LoVo (cell line): ENCODE measurements around the gene SLC6A8.

Source experiments
- DNase-seq: peaks from one replicate; pipeline ENCODE4 v3.0.0-alpha.2; 2016; ENCODE audit warnings: low spot score

Gene SLC6A8

DNA sequence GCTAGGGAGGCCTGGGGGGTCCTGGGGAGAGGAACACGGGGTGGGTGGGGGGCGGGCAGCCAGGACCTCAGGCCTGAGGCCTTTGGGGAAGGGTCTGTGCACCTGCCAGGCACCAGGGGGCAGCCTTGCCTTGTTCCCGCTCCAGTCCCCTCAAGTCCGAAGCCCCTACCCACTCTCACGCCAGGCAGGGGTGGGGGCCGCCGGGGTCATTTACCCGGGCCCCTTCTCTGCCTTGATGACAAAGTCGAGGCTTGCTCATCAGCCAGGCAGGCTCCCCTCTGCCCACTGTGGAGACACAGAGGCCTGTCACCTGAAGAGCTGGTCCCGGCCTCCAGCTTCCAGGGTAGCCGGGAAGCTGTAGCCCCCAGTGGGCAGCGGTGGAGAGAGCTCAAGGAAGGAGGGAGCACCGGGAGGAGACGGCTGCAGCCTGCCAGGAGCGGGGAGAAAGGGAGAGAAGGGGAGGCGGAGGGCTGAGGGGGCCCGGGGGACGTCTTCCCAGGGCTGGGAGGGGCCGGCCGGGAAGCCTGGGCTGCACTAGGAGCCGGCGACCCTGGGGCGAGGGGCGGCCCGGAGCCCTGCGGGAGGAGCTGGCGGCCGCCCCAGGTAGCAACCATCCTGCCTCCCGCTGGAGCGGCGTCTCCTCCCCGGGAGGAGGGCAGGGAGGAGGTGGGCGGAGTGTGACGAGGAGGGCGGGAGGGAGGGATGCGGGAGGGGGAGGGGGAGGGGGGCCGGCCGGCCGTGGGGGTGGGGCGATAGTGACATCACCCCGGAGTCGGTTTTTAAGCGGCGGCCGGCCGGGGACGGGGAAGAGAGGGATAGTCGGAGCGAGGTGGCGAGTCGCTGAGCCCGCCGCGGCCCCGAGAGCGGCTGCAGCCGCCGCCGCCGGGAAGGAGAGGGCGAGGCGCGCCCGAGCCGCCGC is at the start of gene SLC6A8:
SLC6A8 (plus strand) TSS at position 806 of the 919 bp plus-strand sequence. CDS start 649 bp downstream, outside the sequence.
- peak; percentile 64 for DNase-seq

DNA sequence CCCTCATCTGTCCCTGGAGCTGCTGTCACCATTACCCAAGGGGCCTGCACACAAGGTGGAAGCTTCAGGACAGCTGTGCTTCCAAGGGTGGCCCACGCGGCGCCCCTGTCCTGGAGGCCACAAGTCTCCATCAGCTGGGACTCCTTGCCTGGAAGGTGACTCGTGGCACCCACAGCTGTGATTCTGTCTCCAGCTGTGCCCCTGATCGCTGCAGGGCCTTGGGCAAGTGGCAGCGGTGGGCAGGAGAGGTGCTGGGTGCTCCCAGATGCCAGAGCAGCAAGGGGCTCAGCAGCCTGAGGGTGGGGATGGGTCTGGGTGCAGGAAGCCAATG is 49.7 kb upstream of the SLC6A8 start:
- no peak for DNase-seq

DNA sequence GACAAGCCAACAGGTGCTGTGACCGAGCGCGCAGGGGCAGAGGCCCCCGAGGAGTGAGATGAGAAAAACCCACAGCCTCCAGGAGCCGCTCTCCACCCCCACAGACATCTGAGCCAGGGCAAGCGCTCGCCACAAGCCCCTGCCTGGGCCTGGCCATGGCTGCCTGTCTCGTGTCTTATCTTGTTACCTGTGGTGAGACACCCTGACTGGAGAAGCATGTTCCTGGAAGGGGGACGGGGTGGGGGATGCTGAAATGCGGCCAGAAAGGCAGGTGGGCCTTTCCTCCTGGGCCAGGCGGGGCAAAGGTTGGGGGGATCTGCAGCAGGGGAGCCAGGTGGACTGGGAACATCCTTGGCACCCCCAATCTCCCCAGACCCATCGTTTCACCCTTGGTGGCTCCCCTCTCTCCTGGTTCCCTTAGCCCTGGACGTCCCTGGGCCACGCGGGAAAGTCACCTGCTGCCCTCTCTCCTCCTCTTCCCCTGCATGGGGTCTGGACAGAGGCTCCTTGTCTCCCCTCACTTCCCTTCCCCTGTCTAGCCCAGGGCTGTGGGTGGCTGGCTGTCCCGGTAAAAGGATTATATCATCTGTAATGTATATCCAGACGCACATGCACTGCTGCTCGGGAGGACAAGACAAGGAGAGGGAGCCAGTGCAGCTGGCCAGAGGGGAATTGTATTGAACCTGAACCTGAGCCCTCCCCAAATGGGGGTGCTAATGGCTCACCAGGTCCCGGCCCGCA is 49.1 kb upstream of the SLC6A8 start:
- no peak for DNase-seq

DNA sequence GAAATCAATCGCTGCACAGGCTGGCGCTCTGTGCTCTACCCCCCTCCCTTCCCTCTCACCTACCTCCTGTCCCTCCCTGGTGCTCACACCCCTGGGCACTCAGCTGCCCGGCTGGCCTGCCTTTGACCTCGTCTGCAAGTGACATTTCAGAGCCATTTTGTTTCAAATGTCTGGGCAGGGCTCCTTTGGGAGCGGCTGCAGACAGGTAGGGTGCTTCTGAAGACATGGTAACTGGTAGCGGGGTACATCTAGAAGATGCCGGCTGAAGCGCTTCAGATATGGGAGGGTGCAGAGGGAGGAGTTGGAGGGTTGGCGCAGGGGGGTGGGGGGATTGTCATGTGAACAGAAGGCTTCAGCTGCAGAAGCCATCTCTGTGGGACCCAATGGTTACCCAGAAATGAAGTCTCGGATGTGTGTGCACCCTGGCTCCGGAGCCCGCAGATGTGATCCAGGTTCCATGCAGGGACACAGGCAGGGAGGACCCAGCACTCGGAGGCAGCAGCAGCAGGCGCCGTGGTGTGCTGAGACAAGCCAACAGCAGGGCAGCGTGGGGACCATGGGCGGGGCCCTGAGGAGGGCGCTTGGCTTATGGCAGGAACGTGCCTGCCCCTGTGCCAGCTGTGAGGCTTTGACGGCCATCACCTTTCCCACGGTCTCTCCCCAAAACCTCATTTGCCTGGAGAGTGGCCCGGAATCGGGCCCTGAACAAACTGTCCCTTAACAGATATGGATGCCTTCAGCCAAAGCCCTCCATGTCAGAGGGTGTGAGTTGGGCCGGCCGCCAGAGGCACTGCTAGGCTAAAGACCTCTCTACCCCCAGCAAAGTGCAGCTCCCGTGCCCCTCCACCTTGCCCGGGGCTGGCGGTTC is 48.3 kb upstream of the SLC6A8 start:
- no peak for DNase-seq

- no peak for DNase-seq
Measured at GRCh38 chrX:153640045-153640686, 47.6 kb upstream of the SLC6A8 start.

GRCh38 chrX:153640736-153641575 is 46.8 kb upstream of the SLC6A8 start:
- no peak for DNase-seq

DNA sequence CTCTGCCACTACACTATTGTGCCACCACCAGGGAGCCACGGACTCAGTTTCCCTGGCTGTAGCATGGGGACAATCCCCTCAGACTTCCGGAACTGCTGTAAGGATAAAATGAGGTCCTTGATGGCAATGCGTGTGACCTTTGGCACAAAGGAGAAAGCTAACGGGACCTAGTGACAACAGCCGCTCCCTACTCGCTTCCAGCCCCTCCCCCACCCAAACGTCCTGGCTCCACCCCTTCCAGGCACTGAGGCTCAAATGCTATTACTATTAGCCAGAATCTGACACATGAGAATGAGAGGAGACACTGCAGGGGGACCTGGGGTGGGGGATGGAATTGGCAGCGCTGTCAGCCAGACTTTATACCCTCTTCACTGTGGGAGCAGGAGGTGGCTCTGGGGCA is 46.1 kb upstream of the SLC6A8 start:
- no peak for DNase-seq

- DNase-seq, result no peak
Measured at GRCh38 chrX:153642051-153642654, 45.6 kb upstream of the SLC6A8 start.

DNA sequence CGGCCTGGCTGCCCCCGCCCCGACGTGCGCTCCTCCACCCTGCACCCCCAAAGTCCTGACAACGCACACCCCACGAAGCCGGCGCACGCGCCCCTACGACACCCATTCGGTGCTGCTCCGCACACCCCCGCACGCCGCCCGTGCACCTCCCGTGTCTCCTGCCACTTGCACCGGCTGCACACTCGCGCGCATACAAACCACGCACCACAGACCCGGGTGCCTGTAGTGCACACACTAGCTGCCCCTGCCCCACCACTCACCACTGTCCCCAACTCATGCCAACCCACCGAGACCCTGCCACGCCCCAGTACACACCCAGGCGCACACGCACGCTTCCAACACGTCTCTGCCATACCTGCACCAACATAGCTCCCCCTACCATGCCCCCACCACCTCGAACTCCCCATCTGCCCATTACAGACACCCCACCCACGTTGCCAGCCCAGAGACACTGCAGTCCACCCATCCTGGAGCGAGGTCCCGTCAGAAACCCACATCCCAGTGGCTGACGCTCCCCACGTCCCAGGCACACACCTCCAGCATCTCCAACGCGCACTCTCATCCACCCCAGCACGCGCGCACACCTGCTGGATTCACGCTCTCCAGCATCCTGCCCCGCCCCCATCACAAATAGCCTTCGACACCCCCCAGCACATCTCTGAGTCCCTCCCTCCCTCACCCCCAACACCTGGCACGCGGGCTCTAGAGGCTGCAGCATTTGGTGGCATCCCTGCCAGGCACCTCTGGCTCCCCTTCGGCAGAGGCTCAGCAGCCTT is 44.9 kb upstream of the SLC6A8 start:
- no peak for DNase-seq

GRCh38 chrX:153643431-153644351 is 44.0 kb upstream of the SLC6A8 start:
- peak; percentile 19 for DNase-seq

DNA sequence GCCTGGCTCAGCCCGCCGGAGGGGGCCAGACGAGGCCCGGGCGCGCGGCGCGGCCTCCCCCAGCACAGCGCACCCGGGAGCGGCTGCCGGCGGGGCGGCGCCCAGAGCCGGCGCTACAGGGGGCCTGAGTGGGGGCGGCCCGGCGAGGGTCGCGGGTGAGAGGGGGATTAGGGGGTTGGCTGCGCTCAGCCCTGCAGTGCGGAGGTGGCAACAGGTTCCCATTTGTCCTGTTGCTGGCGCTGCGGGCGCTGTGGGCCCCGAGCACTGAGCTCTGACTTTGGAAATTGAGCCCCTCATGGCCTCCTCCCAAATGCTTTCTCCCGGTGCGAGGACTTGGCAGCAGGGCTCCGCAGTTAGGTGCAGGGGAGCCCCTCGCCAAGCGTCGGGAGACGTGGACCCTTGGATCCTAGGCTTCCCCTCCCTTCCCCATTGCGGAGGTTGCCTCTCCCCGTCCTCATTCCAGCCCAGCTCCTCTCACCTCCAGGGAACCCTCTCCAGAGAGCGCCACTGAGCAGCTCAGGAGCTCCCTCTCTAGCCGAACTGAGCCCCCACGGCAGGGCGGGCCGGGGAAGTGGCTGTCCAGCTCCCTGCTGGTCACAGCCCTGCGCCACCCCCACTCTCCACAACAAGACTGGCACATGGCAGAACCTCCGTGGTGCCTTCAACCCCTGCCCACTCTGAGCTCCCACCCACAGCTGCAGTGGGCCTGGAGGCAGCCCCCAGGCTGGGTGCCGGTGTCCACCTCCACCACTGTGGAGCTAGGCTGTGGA is 43.2 kb upstream of the SLC6A8 start:
- no peak for DNase-seq

- DNase-seq, result no peak
Measured at GRCh38 chrX:153645151-153645550, 42.6 kb upstream of the SLC6A8 start.

- DNase-seq, result no peak
Measured at GRCh38 chrX:153645921-153646488, 41.7 kb upstream of the SLC6A8 start.

DNA sequence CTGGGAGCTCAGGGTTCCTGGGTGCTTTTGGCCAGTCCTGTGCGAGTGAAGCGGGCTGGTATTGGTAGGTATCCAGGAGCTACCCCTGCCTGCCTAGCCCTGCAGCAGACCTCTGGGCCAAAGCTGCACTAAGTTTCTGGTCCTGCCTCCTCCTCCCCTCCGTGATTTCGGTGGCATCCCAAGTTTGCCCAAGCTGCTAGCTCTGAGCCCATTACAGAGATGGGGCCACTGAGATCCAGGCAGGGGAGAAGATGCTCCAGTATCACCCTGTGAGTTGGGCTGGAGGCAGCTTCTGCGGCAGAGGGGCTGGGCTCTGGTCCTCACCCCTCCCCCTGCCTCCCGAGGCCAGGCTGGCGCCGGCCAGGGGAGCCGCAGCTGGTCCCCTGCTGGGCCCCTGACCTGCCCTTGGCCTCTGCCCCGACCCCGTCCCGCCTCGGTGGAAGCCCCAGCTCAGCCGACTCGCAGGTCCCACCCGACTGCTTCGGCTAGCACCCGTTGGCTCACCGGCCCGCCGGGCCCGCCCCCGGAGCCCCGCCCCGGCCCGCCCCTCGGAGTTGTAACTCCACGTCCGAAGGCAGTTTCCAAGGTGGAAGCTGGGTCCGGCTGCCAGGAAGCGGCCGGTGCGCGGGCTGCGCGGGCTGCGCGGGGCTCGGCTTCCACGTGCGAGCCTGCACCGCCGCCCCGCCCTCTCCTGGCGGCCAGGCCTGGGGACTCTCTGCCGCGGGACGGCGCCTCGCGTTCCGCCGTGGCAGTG is 40.9 kb upstream of the SLC6A8 start, which contains the start of gene DUSP9:
DUSP9 (plus strand) TSS at position 584 of the 754 bp plus-strand sequence. CDS start 751 bp downstream, outside the sequence.
- DNase-seq, result peak; percentile 26

DNA sequence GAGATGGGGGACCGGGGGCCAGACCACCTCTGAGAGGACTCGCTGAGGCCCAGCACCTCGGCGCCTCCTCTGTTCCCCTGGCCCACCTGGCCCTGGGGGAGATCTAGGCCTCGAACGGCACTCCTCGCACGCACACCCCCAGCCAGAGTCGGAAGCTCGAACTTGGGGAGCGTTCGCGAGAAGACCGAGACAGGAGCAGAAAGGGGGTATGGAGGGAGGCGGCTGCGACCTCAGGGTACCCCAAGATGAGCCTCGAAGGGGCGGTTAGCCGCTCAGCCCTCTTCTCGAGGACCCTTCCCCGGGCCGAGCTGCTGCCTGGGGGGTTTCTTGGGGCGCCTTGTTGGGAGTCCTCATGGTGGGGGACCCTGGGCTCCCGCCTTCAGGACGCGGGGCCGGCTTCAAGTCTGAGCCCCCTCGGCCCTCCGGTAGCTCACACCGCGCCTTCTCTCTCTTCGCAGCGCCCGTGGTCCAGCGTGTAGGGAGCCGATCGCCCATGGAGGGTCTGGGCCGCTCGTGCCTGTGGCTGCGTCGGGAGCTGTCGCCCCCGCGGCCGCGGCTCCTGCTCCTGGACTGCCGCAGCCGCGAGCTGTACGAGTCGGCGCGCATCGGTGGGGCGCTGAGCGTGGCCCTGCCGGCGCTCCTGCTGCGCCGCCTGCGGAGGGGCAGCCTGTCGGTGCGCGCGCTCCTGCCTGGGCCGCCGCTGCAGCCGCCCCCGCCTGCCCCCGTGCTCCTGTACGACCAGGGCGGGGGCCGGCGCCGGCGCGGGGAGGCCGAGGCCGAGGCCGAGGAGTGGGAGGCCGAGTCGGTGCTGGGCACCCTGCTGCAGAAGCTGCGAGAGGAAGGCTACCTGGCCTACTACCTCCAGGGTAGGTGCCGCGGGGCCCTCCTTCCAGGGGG is 40.0 kb upstream of the SLC6A8 start:
- no peak for DNase-seq
